K562 (cell line): Measurements from ENCODE around the gene DTX1. TPM values are rescaled to one million over a fixed set of nuclear protein-coding genes. Genes with fewer than 3 reads are reported as not detected.

ENCODE experiments used
- ATAC-seq: fragments of 200-7000 bp; cut with Tn5 transposase; 3 replicates; pipeline ENCODE4 v1.9.1; 2020; ENCODE audit warnings: moderate library complexity
- BruUV-seq: library from RNA; stranded (reverse); fragments of 400-500 nt; replicated peaks from 2 replicates; lab custom pipeline; 2021; lab: Mats Ljungman, UMichigan
- CTCF ChIA-PET: fragments of 300-600 bp; formaldehyde crosslinking; extraction: SDS; loops from one replicate; lab custom pipeline; 2021; ENCODE audit warnings: low intra/inter-chr PET ratio; lab: Yijun Ruan, JAX
- POLR2A ChIA-PET: fragments of 300-600, 350-650 bp; sonication (Branson Sonifier 250); formaldehyde crosslinking; extraction: SDS; loops from one replicate; lab custom pipeline; 2021; ENCODE audit warnings: antibody characterized with exemption, inconsistent platforms; lab: Yijun Ruan, JAX
- DNase-seq, 4 experiments: peaks; one replicate each; pipeline versions ENCODE4 v3.0.0 to v3.0.0-alpha.2; 2011 to 2018; ENCODE audit warnings: low spot score in 3 of 4, mixed read lengths in 3 of 4; ENCODE audit errors: extremely low read depth in 1 of 4
- FAIRE-seq: peaks from 2 replicates; lab custom pipeline; 2011; peaks lifted over from hg19 to GRCh38; lab: Jason Lieb, UNC
- H2AFZ ChIP-seq: 2 replicates; pipeline ENCODE4 v1.6.0; 2011; ENCODE audit warnings: low read depth, low read length, control low read depth, inconsistent platforms
- H3K27ac ChIP-seq: fragments of 200-600 bp; 3 replicates; pipeline ENCODE4 v1.8.0; 2011; ENCODE audit warnings: low read depth, mild to moderate bottlenecking, control low read depth, inconsistent platforms, low read length, moderate library complexity, mixed read lengths; ENCODE audit errors: extremely low read depth
- H3K27me3 ChIP-seq, 2 experiments: fragments of 300-600 bp in 1 of 2; 2 replicates in 1 of 2; 3 replicates in 1 of 2; pipeline versions ENCODE4 v1.6.0 to v1.8.0; 2011; ENCODE audit warnings: inconsistent platforms in 2 of 2, low read length in 2 of 2, mild to moderate bottlenecking in 1 of 2, mixed read lengths in 1 of 2, moderate library complexity in 1 of 2; ENCODE audit not compliant: control insufficient read depth in 2 of 2, insufficient read depth in 2 of 2
- H3K36me3 ChIP-seq: fragments of 300-600 bp; 3 replicates; pipeline ENCODE4 v1.8.0; 2011; ENCODE audit warnings: mild to moderate bottlenecking, low read length, inconsistent platforms; ENCODE audit not compliant: control insufficient read depth, insufficient read depth
- H3K4me1 ChIP-seq, 2 experiments: fragments of 200-600 bp in 1 of 2; replicated peaks in 1 of 2; 2 replicates in 1 of 2; 3 replicates in 1 of 2; pipeline versions ENCODE4 v1.5.1 to v1.8.0; 2011; ENCODE audit warnings: inconsistent platforms in 2 of 2, low read length in 2 of 2, mild to moderate bottlenecking in 1 of 2, mixed read lengths in 1 of 2, moderate library complexity in 1 of 2; ENCODE audit not compliant: control insufficient read depth in 2 of 2, insufficient read depth in 2 of 2
- H3K4me2 ChIP-seq: 2 replicates; pipeline ENCODE4 v1.6.1; 2011; ENCODE audit warnings: low read length, control low read depth, inconsistent platforms, mixed read lengths; ENCODE audit not compliant: insufficient read depth
- H3K4me3 ChIP-seq: fragments of 200-600 bp; sonication (generic), shearing (Covaris generic); 2 replicates; pipeline ENCODE4 v1.5.1; 2016; ENCODE audit warnings: control low read depth, inconsistent platforms
- H3K79me2 ChIP-seq: fragments of 200-600 bp; 3 replicates; pipeline ENCODE4 v1.8.0; 2011; ENCODE audit warnings: low read length, inconsistent platforms; ENCODE audit not compliant: control insufficient read depth, insufficient read depth
- H3K9ac ChIP-seq, 2 experiments: 2 replicates each; pipeline versions ENCODE4 v1.6.0 to v1.6.1; 2011; ENCODE audit warnings: low read depth in 2 of 2, low read length in 2 of 2, control low read depth in 1 of 2, inconsistent platforms in 1 of 2, mild to moderate bottlenecking in 1 of 2, mixed read lengths in 1 of 2; ENCODE audit not compliant: insufficient read depth in 1 of 2
- H3K9me1 ChIP-seq: one replicate; pipeline ENCODE4 v1.6.0; 2011; ENCODE audit warnings: inconsistent platforms, mild to moderate bottlenecking, low read length, moderate library complexity; ENCODE audit not compliant: control insufficient read depth, insufficient read depth
- H3K9me3 ChIP-seq: replicated peaks from 2 replicates; pipeline ENCODE4 v1.5.1; 2011; ENCODE audit warnings: low read depth, low read length, inconsistent platforms; ENCODE audit not compliant: control insufficient read depth, insufficient read depth
- H4K20me1 ChIP-seq: replicated peaks from 2 replicates; pipeline ENCODE4 v1.6.1; 2011; ENCODE audit warnings: low read length, inconsistent platforms, mixed read lengths; ENCODE audit not compliant: control insufficient read depth, insufficient read depth
- CBX2 ChIP-seq: fragments of 200-600 bp; sonication (generic); IDR thresholded peaks from one replicate; pipeline ENCODE4 v1.6.1; 2012; ENCODE audit warnings: mild to moderate bottlenecking, low read length, inconsistent platforms; ENCODE audit not compliant: insufficient read depth, poor library complexity, severe bottlenecking
- EHMT2 ChIP-seq: fragments of 450-650 bp; IDR thresholded peaks from 2 replicates; pipeline ENCODE4 v1.6.1; 2018; ENCODE audit warnings: antibody characterized with exemption
- YY1 ChIP-seq, 3 experiments: IDR thresholded peaks; 2 replicates each; pipeline ENCODE4 v1.6.1; 2011; ENCODE audit warnings: low read length in 2 of 3, mild to moderate bottlenecking in 2 of 3, moderate library complexity in 2 of 3, borderline replicate concordance in 1 of 3, control low read depth in 1 of 3, low read depth in 1 of 3; ENCODE audit not compliant: insufficient read depth in 3 of 3, insufficient replicate concordance in 2 of 3, control insufficient read depth in 1 of 3, insufficient read length in 1 of 3; ENCODE audit errors: extremely low read depth in 1 of 3
- ZBTB7A ChIP-seq: IDR thresholded peaks from 2 replicates; pipeline ENCODE4 v1.6.1; 2011; ENCODE audit warnings: low read depth, mild to moderate bottlenecking, low read length, moderate library complexity, borderline replicate concordance; ENCODE audit not compliant: control insufficient read depth
- ZNF699 ChIP-seq: fragments of 250-450 bp; sonication (Bioruptor Pico); IDR thresholded peaks from 2 replicates; pipeline ENCODE4 v1.8.0; 2021; ENCODE audit warnings: mild to moderate bottlenecking, moderate library complexity; ENCODE audit not compliant: insufficient replicate concordance
- WGBS: fragments of 100-300 bp; shearing (Covaris generic); methylation state at CpG from one replicate; pipeline ENCODE4 v1.1.6; 2016; ENCODE audit warnings: low coverage, mixed read lengths; ENCODE audit not compliant: insufficient coverage; ENCODE audit errors: missing lambda C conversion rate; 5-methylcytosine and 5-hydroxymethylcytosine counted together
- in situ Hi-C: fragments of 300-500 bp; cut with MboI; formaldehyde crosslinking; loops from 4 replicates; pipeline ENCODE4 v1.15.0; 2018; ENCODE audit warnings: inconsistent platforms, mixed read lengths
- intact Hi-C: fragments of 100-400 bp; cut with micrococcal nuclease; formaldehyde crosslinking; loops from 2 replicates; pipeline ENCODE4 v1.14.2; 2022
- polyA plus RNA-seq, 8 experiments: library from polyadenylated mRNA; depleted of rRNA in 4 of 8; stranded (reverse) in 5 of 8; unstranded in 3 of 8; fragments of >200 nt; fragmentation: Nextera tagmentation in 2 of 8; fragmentation: Illumina TruSeq in 1 of 8; extraction: Ambion mirVana in 2 of 8; extraction: Trizol in 1 of 8; gene quantifications; 2 replicates each; pipeline versions ENCODE4 v1.2.1 to v1.2.3, GENCODE V29; 2011 to 2014; ENCODE audit warnings: inconsistent platforms in 1 of 8, missing spikeins in 1 of 8
- total RNA-seq, 7 experiments: library from RNA; depleted of rRNA in 6 of 7; stranded (reverse); fragments of >200 nt in 6 of 7; fragmentation: Illumina TruSeq in 2 of 7; extraction: Trizol in 2 of 7; gene quantifications; 2 replicates each; pipeline versions ENCODE4 v1.2.1 to v1.2.3, GENCODE V29; 2011 to 2021; ENCODE audit warnings: low replicate concordance in 1 of 7
- TF ChIP-seq, protein P1 (sequence below): sonication (generic); formaldehyde crosslinking; IDR thresholded peaks from 2 replicates; pipeline ENCODE4 v1.8.0; 2022; ENCODE audit warnings: mild to moderate bottlenecking, missing genetic modification reagents
- TF ChIP-seq, protein P2 (sequence below): sonication (generic); formaldehyde crosslinking; IDR thresholded peaks from 2 replicates; pipeline ENCODE4 v1.8.0; 2023; ENCODE audit warnings: mild to moderate bottlenecking, missing genetic modification reagents
- TF ChIP-seq, protein P3 (sequence below): sonication (generic); formaldehyde crosslinking; IDR thresholded peaks from 2 replicates; pipeline ENCODE4 v1.8.0; 2022; ENCODE audit warnings: mild to moderate bottlenecking, missing genetic modification reagents
- TF ChIP-seq, protein P4 (sequence below): fragments of 250-450 bp; sonication (Bioruptor Pico); IDR thresholded peaks from 2 replicates; pipeline ENCODE4 v1.4.0; 2020; ENCODE audit warnings: mild to moderate bottlenecking, moderate library complexity

DTX1 gene
- total and polyA plus RNA-seq, 9 of the 15 experiments (the other 6 are each of a cell fraction or from before 2014, with no cell fraction given) = not detected

DNA sequence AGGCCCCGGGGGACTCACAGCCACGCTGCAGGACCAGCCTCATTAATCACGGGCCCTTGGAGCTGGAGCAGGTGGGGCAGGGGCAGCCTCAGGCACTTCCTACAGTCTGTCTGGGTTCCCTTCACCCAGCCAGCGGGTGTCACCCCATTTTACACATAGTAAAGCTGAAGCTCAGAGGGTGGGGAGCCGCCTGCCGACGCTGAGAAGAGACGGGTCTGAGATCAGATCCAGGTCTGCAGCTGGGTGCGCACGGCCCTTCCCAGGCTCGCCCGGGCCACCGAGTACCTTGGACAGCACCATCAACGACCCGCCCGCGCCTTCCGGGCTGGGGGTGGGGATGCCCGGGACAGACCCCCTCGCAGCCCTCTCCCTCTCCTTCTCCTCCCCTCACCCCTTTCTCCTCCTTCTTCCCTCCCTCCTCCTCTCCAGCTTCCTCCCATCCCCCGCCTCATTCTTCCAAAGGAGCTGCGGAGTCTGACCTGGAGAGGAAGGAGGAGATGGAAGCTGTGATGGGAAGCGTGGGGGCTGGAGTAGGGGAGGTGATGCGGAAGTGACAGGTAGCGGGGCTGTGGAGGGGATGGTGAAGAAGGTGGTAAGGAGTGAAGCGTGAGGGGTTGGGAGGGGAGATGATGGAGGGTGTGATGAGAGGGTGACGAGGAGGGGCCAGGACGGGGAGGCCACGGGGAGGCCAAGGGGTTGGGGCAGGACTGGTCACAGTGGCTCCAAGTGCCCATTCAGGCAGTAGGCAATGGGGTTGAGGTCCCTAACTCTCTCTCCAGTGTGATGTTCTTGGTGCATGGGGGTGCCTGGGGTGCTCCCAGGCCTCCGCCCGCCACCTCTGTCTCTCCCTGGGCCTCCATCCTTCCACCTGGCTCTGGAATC lies 8.8 kb downstream of the DTX1 start:
- no peak overlapping the region for H3K4me3 ChIP-seq
- intact Hi-C loops = no loop called here
- H4K20me1 ChIP-seq = peaks cover 15% of the 10 kb centered on the region; the same call in 1 of the 2 replicates
- ChIA-PET POLR2A (interaction anchor here (0.6 kb wide), 1 partner anchor 44 kb away, joined by 3 read pairs; no protein-coding TSS in a partner anchor), CTCF (no interaction called here)
- H3K9me3 ChIP-seq = no peaks in the 10 kb centered on the region
- H3K79me2 ChIP-seq = no peaks in the 10 kb centered on the region
- H3K4me2 ChIP-seq = no peak overlapping the region
- peaks cover 7 to 60% of the 10 kb centered on the region in 2 experiments for H3K27me3 ChIP-seq
- no peaks in the 10 kb centered on the region; a peak in 1 of 5 replicates for H3K4me1 ChIP-seq
- in situ Hi-C loops = no loop called here
- FAIRE-seq (no peak), ATAC-seq (peak; percentile 84), DNase-seq (peak; percentile 41 to 78 (median 70))
- H3K9ac ChIP-seq = no peak overlapping the region
- no peak overlapping the region for H2AFZ ChIP-seq
- H3K9me1 ChIP-seq = no peaks in the 10 kb centered on the region
- no peak overlapping the region for H3K27ac ChIP-seq
- no peaks in the 10 kb centered on the region for H3K36me3 ChIP-seq
- 7% methylated on average over 25 of the region's 31 CpGs for WGBS
- no TSS peak for BruUV-seq
- TF ChIP-seq EHMT2 (peak; percentile 96), CBX2 (no peak), ZNF699 (CRISPR knock-in tag) (no peak), YY1 (IDR thresholded peaks at IDR 0.05; ENCODE audit: borderline replicate concordance in 1 of 3, control insufficient read depth in 1 of 3, extremely low read depth in 1 of 3, insufficient read depth in 3 of 3, insufficient read length in 1 of 3, insufficient replicate concordance in 2 of 3, low read depth in 1 of 3, low read length in 2 of 3) (no peak), ZBTB7A (peak; percentile 69; the same call in 1 of the 2 replicates)
- TF ChIP-seq, protein P1, sequence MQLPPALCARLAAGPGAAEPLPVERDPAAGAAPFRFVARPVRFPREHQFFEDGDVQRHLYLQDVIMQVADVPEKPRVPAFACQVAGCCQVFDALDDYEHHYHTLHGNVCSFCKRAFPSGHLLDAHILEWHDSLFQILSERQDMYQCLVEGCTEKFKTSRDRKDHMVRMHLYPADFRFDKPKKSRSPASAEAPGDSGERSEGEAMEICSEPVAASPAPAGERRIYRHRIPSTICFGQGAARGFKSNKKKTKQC (CRISPR knock-in tag) = peak; percentile 72; the same call in 1 of the 2 replicates
- TF ChIP-seq, protein P2, sequence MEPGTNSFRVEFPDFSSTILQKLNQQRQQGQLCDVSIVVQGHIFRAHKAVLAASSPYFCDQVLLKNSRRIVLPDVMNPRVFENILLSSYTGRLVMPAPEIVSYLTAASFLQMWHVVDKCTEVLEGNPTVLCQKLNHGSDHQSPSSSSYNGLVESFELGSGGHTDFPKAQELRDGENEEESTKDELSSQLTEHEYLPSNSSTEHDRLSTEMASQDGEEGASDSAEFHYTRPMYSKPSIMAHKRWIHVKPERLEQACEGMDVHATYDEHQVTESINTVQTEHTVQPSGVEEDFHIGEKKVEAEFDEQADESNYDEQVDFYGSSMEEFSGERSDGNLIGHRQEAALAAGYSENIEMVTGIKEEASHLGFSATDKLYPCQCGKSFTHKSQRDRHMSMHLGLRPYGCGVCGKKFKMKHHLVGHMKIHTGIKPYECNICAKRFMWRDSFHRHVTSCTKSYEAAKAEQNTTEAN (CRISPR knock-in tag) = peak; percentile 55; the same call in 1 of the 2 replicates
- TF ChIP-seq, protein P3, sequence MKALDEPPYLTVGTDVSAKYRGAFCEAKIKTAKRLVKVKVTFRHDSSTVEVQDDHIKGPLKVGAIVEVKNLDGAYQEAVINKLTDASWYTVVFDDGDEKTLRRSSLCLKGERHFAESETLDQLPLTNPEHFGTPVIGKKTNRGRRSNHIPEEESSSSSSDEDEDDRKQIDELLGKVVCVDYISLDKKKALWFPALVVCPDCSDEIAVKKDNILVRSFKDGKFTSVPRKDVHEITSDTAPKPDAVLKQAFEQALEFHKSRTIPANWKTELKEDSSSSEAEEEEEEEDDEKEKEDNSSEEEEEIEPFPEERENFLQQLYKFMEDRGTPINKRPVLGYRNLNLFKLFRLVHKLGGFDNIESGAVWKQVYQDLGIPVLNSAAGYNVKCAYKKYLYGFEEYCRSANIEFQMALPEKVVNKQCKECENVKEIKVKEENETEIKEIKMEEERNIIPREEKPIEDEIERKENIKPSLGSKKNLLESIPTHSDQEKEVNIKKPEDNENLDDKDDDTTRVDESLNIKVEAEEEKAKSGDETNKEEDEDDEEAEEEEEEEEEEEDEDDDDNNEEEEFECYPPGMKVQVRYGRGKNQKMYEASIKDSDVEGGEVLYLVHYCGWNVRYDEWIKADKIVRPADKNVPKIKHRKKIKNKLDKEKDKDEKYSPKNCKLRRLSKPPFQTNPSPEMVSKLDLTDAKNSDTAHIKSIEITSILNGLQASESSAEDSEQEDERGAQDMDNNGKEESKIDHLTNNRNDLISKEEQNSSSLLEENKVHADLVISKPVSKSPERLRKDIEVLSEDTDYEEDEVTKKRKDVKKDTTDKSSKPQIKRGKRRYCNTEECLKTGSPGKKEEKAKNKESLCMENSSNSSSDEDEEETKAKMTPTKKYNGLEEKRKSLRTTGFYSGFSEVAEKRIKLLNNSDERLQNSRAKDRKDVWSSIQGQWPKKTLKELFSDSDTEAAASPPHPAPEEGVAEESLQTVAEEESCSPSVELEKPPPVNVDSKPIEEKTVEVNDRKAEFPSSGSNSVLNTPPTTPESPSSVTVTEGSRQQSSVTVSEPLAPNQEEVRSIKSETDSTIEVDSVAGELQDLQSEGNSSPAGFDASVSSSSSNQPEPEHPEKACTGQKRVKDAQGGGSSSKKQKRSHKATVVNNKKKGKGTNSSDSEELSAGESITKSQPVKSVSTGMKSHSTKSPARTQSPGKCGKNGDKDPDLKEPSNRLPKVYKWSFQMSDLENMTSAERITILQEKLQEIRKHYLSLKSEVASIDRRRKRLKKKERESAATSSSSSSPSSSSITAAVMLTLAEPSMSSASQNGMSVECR = 0 out of 2 replicates have a peak, but pooled peaks have one; percentile 41
- TF ChIP-seq, protein P4, sequence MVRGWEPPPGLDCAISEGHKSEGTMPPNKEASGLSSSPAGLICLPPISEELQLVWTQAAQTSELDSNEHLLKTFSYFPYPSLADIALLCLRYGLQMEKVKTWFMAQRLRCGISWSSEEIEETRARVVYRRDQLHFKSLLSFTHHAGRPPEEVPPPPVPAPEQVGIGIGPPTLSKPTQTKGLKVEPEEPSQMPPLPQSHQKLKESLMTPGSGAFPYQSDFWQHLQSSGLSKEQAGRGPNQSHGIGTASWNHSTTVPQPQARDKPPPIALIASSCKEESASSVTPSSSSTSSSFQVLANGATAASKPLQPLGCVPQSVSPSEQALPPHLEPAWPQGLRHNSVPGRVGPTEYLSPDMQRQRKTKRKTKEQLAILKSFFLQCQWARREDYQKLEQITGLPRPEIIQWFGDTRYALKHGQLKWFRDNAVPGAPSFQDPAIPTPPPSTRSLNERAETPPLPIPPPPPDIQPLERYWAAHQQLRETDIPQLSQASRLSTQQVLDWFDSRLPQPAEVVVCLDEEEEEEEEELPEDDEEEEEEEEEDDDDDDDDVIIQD (CRISPR knock-in tag) = no peak
